RWPE2 (cell line): ENCODE data around the gene HOXB4.

Experiments
- ATAC-seq: fragments of 200-7000 bp; cut with Tn5 transposase; 3 replicates; pipeline ENCODE4 v1.9.1; 2021; ENCODE audit warnings: low read depth
- DNase-seq: peaks from one replicate; pipeline ENCODE4 v3.0.0-alpha.2; 2020; ENCODE audit warnings: low spot score
- H3K27ac ChIP-seq: fragments of 450-650 bp; 2 replicates; pipeline ENCODE4 v1.5.1; 2017; ENCODE audit warnings: mild to moderate bottlenecking; ENCODE audit not compliant: poor library complexity, severe bottlenecking
- H3K27me3 ChIP-seq: fragments of 250-450 bp; sonication (Bioruptor Pico); 2 replicates; pipeline ENCODE4 v1.5.1; 2021; ENCODE audit warnings: mild to moderate bottlenecking, moderate library complexity; ENCODE audit not compliant: insufficient read depth, poor library complexity, severe bottlenecking
- H3K36me3 ChIP-seq: fragments of 250-450 bp; sonication (Bioruptor Pico); 2 replicates; pipeline ENCODE4 v1.5.1; 2020; ENCODE audit warnings: low read depth, mild to moderate bottlenecking, moderate library complexity
- H3K4me1 ChIP-seq: fragments of 250-450 bp; sonication (Bioruptor Pico); 2 replicates; pipeline ENCODE4 v1.5.1; 2021; ENCODE audit warnings: mild to moderate bottlenecking, moderate library complexity; ENCODE audit not compliant: insufficient read depth, poor library complexity, severe bottlenecking
- H3K4me3 ChIP-seq: fragments of 250-450 bp; sonication (Bioruptor Pico); 2 replicates; pipeline ENCODE4 v1.5.1; 2021; ENCODE audit warnings: mild to moderate bottlenecking, moderate library complexity; ENCODE audit not compliant: severe bottlenecking
- H3K9me3 ChIP-seq: fragments of 250-450 bp; sonication (Bioruptor Pico); 2 replicates; pipeline ENCODE4 v1.5.1; 2021; ENCODE audit warnings: mild to moderate bottlenecking, moderate library complexity; ENCODE audit not compliant: severe bottlenecking
- CTCF ChIP-seq: fragments of 450-650 bp; IDR thresholded peaks from one replicate; pipeline ENCODE4 v1.5.1; 2017; ENCODE audit warnings: mild to moderate bottlenecking, moderate library complexity; ENCODE audit not compliant: poor library complexity, severe bottlenecking

HOXB4 gene

DNA sequence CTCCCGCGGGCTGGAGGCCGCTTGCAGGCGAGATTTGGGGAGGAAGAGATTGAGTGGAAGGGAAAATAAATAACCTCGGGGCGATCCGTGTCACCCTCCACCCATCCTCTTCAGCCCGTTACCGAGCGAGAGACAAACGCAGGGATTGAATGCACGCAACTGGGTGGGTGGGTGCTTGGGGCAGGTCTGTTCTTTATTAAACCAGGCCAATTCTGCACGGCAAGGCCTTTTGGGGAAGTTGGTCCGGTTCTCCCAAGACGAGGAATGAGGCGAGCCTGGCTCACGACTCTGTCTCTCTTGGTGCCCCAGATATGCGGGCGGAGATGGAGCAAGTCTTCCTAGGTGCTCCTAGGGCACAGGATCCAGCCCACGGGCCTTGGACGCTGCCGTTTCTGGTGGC, 33.1 kb upstream of the HOXB4 start:
- TF ChIP-seq CTCF, result no peak
- no peak for DNase-seq
- Histone ChIP-seq H3K27ac (peak overlapping the region; percentile 66), H3K9me3 (no peaks in the 10 kb centered on the region), H3K4me3 (peak overlapping the region; percentile 55), H3K36me3 (no peaks in the 10 kb centered on the region), H3K27me3 (peaks cover 27% of the 10 kb centered on the region), H3K4me1 (peaks cover 5% of the 10 kb centered on the region)
- peak; percentile 11; the same call in 2 of the 3 replicates for ATAC-seq

DNA sequence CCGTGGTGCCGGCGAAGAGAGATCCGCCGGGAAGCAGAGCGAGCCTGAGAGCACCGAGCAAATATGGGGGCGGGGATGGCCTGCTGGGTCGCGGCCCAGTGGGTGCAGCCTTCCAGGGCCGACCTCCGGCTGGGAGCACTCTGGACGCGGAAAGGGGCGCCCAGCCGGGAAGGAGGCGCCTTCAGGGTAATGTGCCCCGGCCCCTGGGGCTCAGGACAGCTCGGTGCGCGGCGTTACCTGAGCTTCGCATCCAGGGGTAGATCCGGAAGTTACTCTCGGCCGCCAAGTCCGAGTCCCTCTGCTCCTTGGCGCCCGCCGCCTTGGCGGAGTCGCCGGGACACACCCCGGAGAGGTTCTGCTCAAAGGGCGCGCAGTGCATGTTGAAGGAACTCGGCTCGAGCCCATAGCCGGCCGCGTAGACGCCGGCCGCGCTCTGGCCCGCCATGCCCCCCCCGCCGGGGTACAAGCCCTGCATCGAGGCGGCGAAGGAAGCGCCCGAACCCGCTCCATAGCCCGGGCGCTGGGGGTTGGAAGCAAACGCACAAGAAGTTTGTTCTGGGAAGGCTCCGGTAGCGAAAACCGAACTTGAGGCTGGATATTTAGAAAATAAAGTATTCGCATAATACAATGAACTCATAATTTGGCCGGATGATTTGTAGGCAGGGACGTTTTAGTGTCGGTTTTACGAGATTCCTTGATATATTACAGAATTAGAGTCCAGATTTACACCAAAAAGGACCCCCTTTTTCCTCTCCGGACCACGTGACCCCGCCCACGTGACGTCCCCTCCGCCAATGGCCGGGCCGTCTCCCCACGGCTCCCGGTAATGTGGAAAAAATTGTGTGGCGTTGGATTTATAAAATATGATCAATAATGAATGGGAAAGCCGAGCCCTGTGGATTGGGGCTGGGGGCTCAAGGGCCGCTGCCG, 32.4 kb upstream of the HOXB4 start, which contains the start of gene HOXB7:
Gene HOXB7 (minus strand): TSS at position 736 of the 930 bp plus-strand sequence. CDS start 99 bp downstream, at position 637.
- Histone ChIP-seq H3K27ac (peak within 1 kb of the TSS; percentile 66), H3K4me1 (peaks cover 5% of the 10 kb centered on the region), H3K9me3 (no peaks in the 10 kb centered on the region), H3K36me3 (no peaks in the 10 kb centered on the region), H3K27me3 (peaks cover 20% of the 10 kb centered on the region), H3K4me3 (peak within 1 kb of the TSS; percentile 55)
- no peak for TF ChIP-seq CTCF
- ATAC-seq, result peak; percentile 39
- no peak for DNase-seq

- Histone ChIP-seq H3K4me3 (peak overlapping the region; percentile 55), H3K27ac (peak overlapping the region; percentile 66), H3K27me3 (peaks cover 13% of the 10 kb centered on the region)
Measured at GRCh38 chr17:48609759-48610281, 31.7 kb upstream of the HOXB4 start.

DNA sequence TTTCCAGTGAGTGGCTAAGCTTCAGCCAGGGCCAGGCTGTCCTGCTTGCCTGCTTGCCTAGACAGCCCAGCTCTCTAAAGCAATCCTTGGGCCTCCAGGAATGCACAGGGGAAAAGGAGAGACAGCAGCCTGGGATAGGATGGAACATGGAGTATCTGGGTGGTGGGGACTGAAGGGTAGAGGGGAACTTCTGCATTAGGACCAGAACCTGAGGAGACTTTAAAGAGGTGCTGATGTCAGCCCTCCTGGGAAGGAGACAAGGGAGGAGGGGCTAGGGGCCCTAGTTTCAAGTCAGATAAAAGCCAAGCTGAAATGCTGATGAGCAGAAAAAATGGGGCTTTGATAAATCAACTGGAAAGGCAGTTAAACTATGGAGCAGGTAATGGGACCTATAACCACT, 30.9 kb upstream of the HOXB4 start:
- Histone ChIP-seq H3K9me3 (no peaks in the 10 kb centered on the region), H3K27me3 (peaks cover 5% of the 10 kb centered on the region), H3K4me1 (peaks cover 12% of the 10 kb centered on the region), H3K27ac (no peak overlapping the region), H3K36me3 (no peaks in the 10 kb centered on the region), H3K4me3 (no peak overlapping the region)
- no peak for DNase-seq
- no peak for ATAC-seq
- no peak for TF ChIP-seq CTCF

More at GRCh38 chr17:48609759-48610281, 31.7 kb upstream of the HOXB4 start:
- TF ChIP-seq CTCF, result no peak
- DNase-seq, result no peak
- peaks cover 12% of the 10 kb centered on the region for H3K4me1 ChIP-seq
- H3K9me3 ChIP-seq, result no peaks in the 10 kb centered on the region
- H3K36me3 ChIP-seq, result no peaks in the 10 kb centered on the region
- no peak for ATAC-seq

- ATAC-seq (no peak), DNase-seq (no peak)
- Histone ChIP-seq H3K4me1 (peaks cover 12% of the 10 kb centered on the region), H3K36me3 (no peaks in the 10 kb centered on the region), H3K9me3 (no peaks in the 10 kb centered on the region), H3K27ac (no peak overlapping the region), H3K4me3 (no peak overlapping the region), H3K27me3 (no peaks in the 10 kb centered on the region)
- TF ChIP-seq CTCF, result no peak
Measured at GRCh38 chr17:48608494-48608834, 30.3 kb upstream of the HOXB4 start.
